Mesenchymal stem cell (in vitro differentiated cells and primary cell): ENCODE data around the gene METTL2B.
"Not testable (repeated sequence)": the region's sequence is repeated elsewhere in the genome, so short reads cannot be mapped to it uniquely, and the experiment has no call there.

Experiments
- DNase-seq: peaks from one replicate; pipeline ENCODE4 v3.0.0-alpha.2; 2013
- H2AFZ ChIP-seq: one replicate; pipeline ENCODE4 v1.6.1; 2013; ENCODE audit warnings: low read depth, mild to moderate bottlenecking, control low read depth, inconsistent platforms, low read length, moderate library complexity
- H2AK5ac ChIP-seq: 2 replicates; pipeline ENCODE4 v1.6.1; 2013; ENCODE audit warnings: low read length, moderate library complexity, mild to moderate bottlenecking, inconsistent platforms; ENCODE audit not compliant: severe bottlenecking
- H2BK120ac ChIP-seq: one replicate; pipeline ENCODE4 v1.6.1; 2013; ENCODE audit warnings: low read depth, mild to moderate bottlenecking, inconsistent platforms, low read length, moderate library complexity
- H2BK12ac ChIP-seq, 2 experiments: one replicate each; pipeline ENCODE4 v1.6.1; 2013; ENCODE audit warnings: inconsistent platforms in 2 of 2, low read length in 2 of 2, mild to moderate bottlenecking in 2 of 2, moderate library complexity in 2 of 2, control low read depth in 1 of 2
- H2BK15ac ChIP-seq: one replicate; pipeline ENCODE4 v1.6.1; 2013; ENCODE audit warnings: mild to moderate bottlenecking, low read depth, inconsistent platforms; ENCODE audit not compliant: poor library complexity, severe bottlenecking
- H2BK5ac ChIP-seq: 2 replicates; pipeline ENCODE4 v1.6.1; 2013; ENCODE audit warnings: low read depth, mild to moderate bottlenecking, low read length, control low read depth, inconsistent platforms; ENCODE audit not compliant: poor library complexity, severe bottlenecking
- H3K14ac ChIP-seq, 2 experiments: one replicate each; pipeline ENCODE4 v1.6.1; 2013; ENCODE audit warnings: inconsistent platforms in 2 of 2, low read length in 2 of 2, control low read depth in 1 of 2, mild to moderate bottlenecking in 1 of 2, moderate library complexity in 1 of 2
- H3K18ac ChIP-seq, 2 experiments: one replicate each; pipeline ENCODE4 v1.6.1; 2013; ENCODE audit warnings: inconsistent platforms in 2 of 2, low read length in 2 of 2, control low read depth in 1 of 2, low read depth in 1 of 2, mild to moderate bottlenecking in 1 of 2
- H3K23ac ChIP-seq, 2 experiments: one replicate each; pipeline ENCODE4 v1.6.1; 2013; ENCODE audit warnings: inconsistent platforms in 2 of 2, low read length in 2 of 2, mild to moderate bottlenecking in 2 of 2, moderate library complexity in 2 of 2, control low read depth in 1 of 2
- H3K27ac ChIP-seq: 2 replicates; pipeline ENCODE4 v1.5.1; 2013; ENCODE audit warnings: mild to moderate bottlenecking, moderate library complexity, low read length, control low read depth, inconsistent platforms; ENCODE audit not compliant: poor library complexity, severe bottlenecking
- H3K27me3 ChIP-seq, 2 experiments: 2 replicates each; pipeline versions ENCODE4 v1.6.1 to v1.7.0; 2013; ENCODE audit warnings: low read length in 2 of 2, mild to moderate bottlenecking in 2 of 2, moderate library complexity in 2 of 2, control low read depth in 1 of 2, inconsistent platforms in 1 of 2; ENCODE audit not compliant: control insufficient read depth in 1 of 2, insufficient read depth in 1 of 2
- H3K36me3 ChIP-seq, 2 experiments: 2 replicates each; pipeline versions ENCODE4 v1.6.1 to v1.7.0; 2013; ENCODE audit warnings: low read length in 2 of 2, control low read depth in 1 of 2, inconsistent platforms in 1 of 2, low read depth in 1 of 2, mild to moderate bottlenecking in 1 of 2; ENCODE audit not compliant: insufficient read depth in 2 of 2, control insufficient read depth in 1 of 2
- H3K4ac ChIP-seq, 2 experiments: one replicate each; pipeline ENCODE4 v1.6.1; 2013; ENCODE audit warnings: inconsistent platforms in 2 of 2, low read length in 2 of 2, mild to moderate bottlenecking in 2 of 2, moderate library complexity in 2 of 2, control low read depth in 1 of 2, low read depth in 1 of 2
- H3K4me1 ChIP-seq: 2 replicates; pipeline ENCODE4 v1.6.1; 2013; ENCODE audit warnings: low read depth, low read length, control low read depth; ENCODE audit not compliant: control insufficient read depth, insufficient read depth
- H3K4me2 ChIP-seq: 2 replicates; pipeline ENCODE4 v1.6.1; 2013; ENCODE audit warnings: low read length, mild to moderate bottlenecking, inconsistent platforms; ENCODE audit not compliant: poor library complexity, severe bottlenecking
- H3K4me3 ChIP-seq, 2 experiments: 2 replicates each; pipeline versions ENCODE4 v1.5.1 to v1.7.0; 2013; ENCODE audit warnings: low read length in 2 of 2, mild to moderate bottlenecking in 2 of 2, control low read depth in 1 of 2, low read depth in 1 of 2; ENCODE audit not compliant: insufficient read depth in 1 of 2
- H3K79me1 ChIP-seq: replicated peaks from 2 replicates; pipeline ENCODE4 v1.6.1; 2013; ENCODE audit warnings: mild to moderate bottlenecking, control low read depth, low read length, inconsistent platforms; ENCODE audit not compliant: poor library complexity, severe bottlenecking
- H3K9ac ChIP-seq: 2 replicates; pipeline ENCODE4 v1.7.0; 2013; ENCODE audit warnings: mild to moderate bottlenecking, low read length, moderate library complexity
- H3K9me3 ChIP-seq: 2 replicates; pipeline ENCODE4 v1.7.0; 2013; ENCODE audit warnings: mild to moderate bottlenecking, low read length; ENCODE audit not compliant: control insufficient read depth
- H4K8ac ChIP-seq: one replicate; pipeline ENCODE4 v1.6.1; 2013; ENCODE audit warnings: inconsistent platforms, mild to moderate bottlenecking, low read length, moderate library complexity
- H4K91ac ChIP-seq: one replicate; pipeline ENCODE4 v1.6.1; 2013; ENCODE audit warnings: mild to moderate bottlenecking, low read length, inconsistent platforms
- WGBS: methylation state at CpG from one replicate; pipeline ENCODE4 v1.1.7; 2013; ENCODE audit warnings: mixed read lengths; 5-methylcytosine and 5-hydroxymethylcytosine counted together

The METTL2B gene

GRCh38 chr7:128459394-128459878 is 17.1 kb upstream of the METTL2B start:
- Histone ChIP-seq H2BK15ac (no peak overlapping the region), H3K18ac (no peak overlapping the region), H3K36me3 (peaks cover 10 to 12% of the 10 kb centered on the region in 2 experiments), H2AFZ (no peak overlapping the region), H3K4me1 (peaks cover 13% of the 10 kb centered on the region), H3K9ac (peak overlapping the region; percentile 54), H3K27me3 (no peaks in the 10 kb centered on the region), H4K91ac (no peak overlapping the region), H3K79me1 (peaks cover 19% of the 10 kb centered on the region), H3K4ac (no peak overlapping the region), H3K4me2 (no peak overlapping the region), H2BK5ac (no peak overlapping the region), H4K8ac (peak overlapping the region; percentile 64), H2BK120ac (no peak overlapping the region), H3K27ac (no peak overlapping the region), H3K23ac (no peak overlapping the region), H3K4me3 (no peak overlapping the region), H3K14ac (no peak overlapping the region), H2BK12ac (peak overlapping the region in 1 of 2 experiments; percentile 11), H2AK5ac (no peak overlapping the region), H3K9me3 (no peaks in the 10 kb centered on the region)
- peak; percentile 81 for DNase-seq
- 69% methylated on average over 5 of the region's 5 CpGs for WGBS

- Histone ChIP-seq H4K91ac (no peak overlapping the region), H4K8ac (no peak overlapping the region), H3K4me2 (no peak overlapping the region), H3K4me3 (no peak overlapping the region), H3K9me3 (no peaks in the 10 kb centered on the region), H2AK5ac (no peak overlapping the region), H3K14ac (no peak overlapping the region), H3K18ac (no peak overlapping the region), H3K9ac (no peak overlapping the region), H3K27me3 (no peaks in the 10 kb centered on the region), H3K36me3 (peaks cover 4 to 8% of the 10 kb centered on the region in 2 experiments), H2BK5ac (no peak overlapping the region), H2BK15ac (no peak overlapping the region), H2BK12ac (no peak overlapping the region), H3K79me1 (peaks cover 11% of the 10 kb centered on the region), H2BK120ac (no peak overlapping the region), H3K4me1 (no peaks in the 10 kb centered on the region), H3K4ac (no peak overlapping the region), H3K27ac (no peak overlapping the region), H2AFZ (no peak overlapping the region), H3K23ac (no peak overlapping the region)
- DNase-seq = no peak
- WGBS = 83% methylated on average over 3 of the region's 5 CpGs
Measured at GRCh38 chr7:128462460-128462859, 14.1 kb upstream of the METTL2B start.

GRCh38 chr7:128463345-128463744 is 13.2 kb upstream of the METTL2B start:
- WGBS = 98% methylated on average over 26 of the region's 30 CpGs

GRCh38 chr7:128463933-128464332 is 12.6 kb upstream of the METTL2B start:
- 87% methylated on average over 6 of the region's 8 CpGs for WGBS
- DNase-seq, H2BK15ac ChIP-seq: not testable (repeated sequence)

More at GRCh38 chr7:128463345-128463744, 13.2 kb upstream of the METTL2B start:
- H3K36me3 ChIP-seq, H3K27ac ChIP-seq, H3K4me2 ChIP-seq, H3K4me1 ChIP-seq, H3K14ac ChIP-seq, H2AFZ ChIP-seq, H3K4me3 ChIP-seq, H4K8ac ChIP-seq, H3K27me3 ChIP-seq, H2BK120ac ChIP-seq, H2BK12ac ChIP-seq, H3K79me1 ChIP-seq, H2BK5ac ChIP-seq, H3K18ac ChIP-seq, H3K9me3 ChIP-seq, H3K9ac ChIP-seq, H3K23ac ChIP-seq, DNase-seq, H3K4ac ChIP-seq, H2BK15ac ChIP-seq, H2AK5ac ChIP-seq, H4K91ac ChIP-seq: not testable (repeated sequence)

More at GRCh38 chr7:128463933-128464332, 12.6 kb upstream of the METTL2B start:
- not testable (repeated sequence) for H4K91ac ChIP-seq, H2BK120ac ChIP-seq, H3K4ac ChIP-seq, H3K36me3 ChIP-seq, H3K9ac ChIP-seq, H4K8ac ChIP-seq, H3K27ac ChIP-seq, H3K27me3 ChIP-seq, H2AK5ac ChIP-seq, H3K23ac ChIP-seq, H3K4me1 ChIP-seq, H3K79me1 ChIP-seq, H2BK12ac ChIP-seq, H3K4me2 ChIP-seq, H3K14ac ChIP-seq, H2AFZ ChIP-seq, H3K18ac ChIP-seq, H3K9me3 ChIP-seq, H3K4me3 ChIP-seq, H2BK5ac ChIP-seq
